Stimulated activated CD8-positive, alpha-beta memory T cell treated with anti-CD3 and anti-CD28 coated beads, Interleukin-2, amount 100 ng/mL, for 1 hour (primary cell): ENCODE data around the gene SELENON.

Experiments used
- DNase-seq, 2 donors: peaks; one replicate each; pipeline ENCODE4 v3.0.0-alpha.2; 2020; ENCODE audit warnings: low read depth in 2 of 2

The SELENON gene

GRCh38 chr1:25799935-25800702, at the start of gene SELENON:
Gene SELENON (plus strand): TSS chr1:25800193. CDS start chr1:25800231, 38 bp downstream.
- no peak for DNase-seq

GRCh38 chr1:25750923-25751605, 48.9 kb upstream of the SELENON start:
- DNase-seq = no peak

GRCh38 chr1:25754470-25755181, 45.4 kb upstream of the SELENON start:
- DNase-seq = peak in 1 of 2 donors; percentile 12

- no peak for DNase-seq
These were observed 44.4 kb upstream of the SELENON start for GRCh38 chr1:25755475-25756125.

- no peak for DNase-seq
These were observed 43.8 kb upstream of the SELENON start for GRCh38 chr1:25756215-25756614.

- DNase-seq = no peak
These were observed 42.7 kb upstream of the SELENON start for GRCh38 chr1:25757151-25757845.

GRCh38 chr1:25757846-25758185, 42.2 kb upstream of the SELENON start:
- DNase-seq = no peak

GRCh38 chr1:25758466-25759070, 41.4 kb upstream of the SELENON start:
- DNase-seq = no peak

- DNase-seq = no peak
These were observed 39.8 kb upstream of the SELENON start for GRCh38 chr1:25760122-25760719.

GRCh38 chr1:25760871-25761270, 39.1 kb upstream of the SELENON start:
- no peak for DNase-seq

- no peak for DNase-seq
These were observed 36.5 kb upstream of the SELENON start for GRCh38 chr1:25763493-25763892.

- DNase-seq = no peak
These were observed 34.7 kb upstream of the SELENON start for GRCh38 chr1:25765136-25765922.

GRCh38 chr1:25765923-25766589, 33.9 kb upstream of the SELENON start:
- no peak for DNase-seq

- DNase-seq = no peak
These were observed 33.1 kb upstream of the SELENON start for GRCh38 chr1:25766721-25767436.

GRCh38 chr1:25767437-25767770, 32.6 kb upstream of the SELENON start:
- no peak for DNase-seq

- DNase-seq = no peak
These were observed 31.0 kb upstream of the SELENON start for GRCh38 chr1:25768999-25769398.

GRCh38 chr1:25769625-25770383, 30.2 kb upstream of the SELENON start:
- no peak for DNase-seq
